Sigmoid colon (tissue), 4 donors: ENCODE measurements around the gene NUP188.

Source experiments
- POLR2A ChIP-seq, 2 donors: fragments of 450-650 bp; IDR thresholded peaks; one replicate each; pipeline ENCODE4 v1.6.1; 2016; ENCODE audit warnings: antibody characterized with exemption in 2 of 2, mild to moderate bottlenecking in 2 of 2, moderate library complexity in 2 of 2
- POLR2AphosphoS5 ChIP-seq, 4 donors: sonication (generic); formaldehyde crosslinking; IDR thresholded peaks; one replicate each; pipeline ENCODE4 v1.6.1; 2017; ENCODE audit warnings: antibody characterized with exemption in 4 of 4
- TF ChIP-seq, protein P1 (sequence below), 4 experiments: fragments of 450-650 bp in 3 of 4; fragments of 200-600 bp in 1 of 4; IDR thresholded peaks; one replicate each; pipeline ENCODE4 v1.5.1; 2016 to 2019; ENCODE audit warnings: antibody characterized with exemption in 4 of 4, mild to moderate bottlenecking in 3 of 4, moderate library complexity in 2 of 4

DNA sequence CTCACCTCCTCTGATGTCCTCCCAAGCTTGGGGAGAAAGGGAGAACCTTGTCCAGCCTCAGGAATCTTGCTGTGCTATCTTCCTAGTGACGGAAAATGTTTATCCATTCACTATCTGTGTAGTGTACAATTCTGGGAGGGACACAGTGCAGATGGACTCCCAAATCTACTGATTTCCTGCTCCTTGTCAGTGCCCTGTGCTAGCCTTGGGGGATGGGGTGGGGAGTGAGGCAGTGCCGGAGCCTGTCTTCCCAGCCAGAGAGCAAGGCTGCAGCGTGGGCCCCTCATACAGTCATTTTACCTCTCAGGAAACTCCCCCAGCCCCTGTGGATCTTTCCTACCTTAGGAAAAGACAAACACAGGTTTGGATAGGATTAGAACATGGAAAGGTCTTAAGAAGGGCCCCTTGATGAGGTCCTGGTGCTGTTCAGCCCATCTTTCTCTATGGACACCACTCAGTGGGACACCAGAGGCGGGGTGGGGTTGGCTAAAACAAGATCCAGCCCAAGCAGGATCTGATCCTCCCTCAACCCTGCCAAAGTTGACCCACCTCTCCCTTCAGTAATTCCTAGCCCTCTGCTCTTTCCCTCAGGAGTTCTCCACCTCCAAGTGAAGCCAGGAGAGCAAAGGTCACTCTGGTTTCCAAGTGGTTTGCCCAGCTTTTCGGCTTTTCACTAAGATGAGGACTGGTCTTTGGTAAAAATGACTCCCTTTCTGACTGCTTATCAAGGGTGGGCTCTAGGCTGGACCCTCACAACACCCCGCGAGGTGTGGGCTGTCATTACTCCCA, 3.5 kb upstream of the NUP188 start:
- TF ChIP-seq, protein P1, sequence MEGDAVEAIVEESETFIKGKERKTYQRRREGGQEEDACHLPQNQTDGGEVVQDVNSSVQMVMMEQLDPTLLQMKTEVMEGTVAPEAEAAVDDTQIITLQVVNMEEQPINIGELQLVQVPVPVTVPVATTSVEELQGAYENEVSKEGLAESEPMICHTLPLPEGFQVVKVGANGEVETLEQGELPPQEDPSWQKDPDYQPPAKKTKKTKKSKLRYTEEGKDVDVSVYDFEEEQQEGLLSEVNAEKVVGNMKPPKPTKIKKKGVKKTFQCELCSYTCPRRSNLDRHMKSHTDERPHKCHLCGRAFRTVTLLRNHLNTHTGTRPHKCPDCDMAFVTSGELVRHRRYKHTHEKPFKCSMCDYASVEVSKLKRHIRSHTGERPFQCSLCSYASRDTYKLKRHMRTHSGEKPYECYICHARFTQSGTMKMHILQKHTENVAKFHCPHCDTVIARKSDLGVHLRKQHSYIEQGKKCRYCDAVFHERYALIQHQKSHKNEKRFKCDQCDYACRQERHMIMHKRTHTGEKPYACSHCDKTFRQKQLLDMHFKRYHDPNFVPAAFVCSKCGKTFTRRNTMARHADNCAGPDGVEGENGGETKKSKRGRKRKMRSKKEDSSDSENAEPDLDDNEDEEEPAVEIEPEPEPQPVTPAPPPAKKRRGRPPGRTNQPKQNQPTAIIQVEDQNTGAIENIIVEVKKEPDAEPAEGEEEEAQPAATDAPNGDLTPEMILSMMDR (IDR thresholded peaks at IDR 0.05), result no peak
- TF ChIP-seq POLR2A (IDR thresholded peaks at IDR 0.05), result no peak
- no peak for TF ChIP-seq POLR2AphosphoS5 (IDR thresholded peaks at IDR 0.05)
